Type B pancreatic cell (in vitro differentiated cells): ENCODE measurements around the gene ALOX5. TPM values are rescaled to one million over a fixed set of nuclear protein-coding genes. Genes with fewer than 3 reads are reported as not detected.

Experiments used
- DNase-seq: peaks from one replicate; pipeline ENCODE4 v3.0.0; 2021; ENCODE audit warnings: mixed read lengths; ENCODE audit not compliant: unreplicated experiment; ENCODE audit errors: extremely low spot score
- H3K27ac Mint-ChIP-seq: 2 replicates; pipeline ENCODE4 v1.8.0; 2021; ENCODE audit warnings: mild to moderate bottlenecking, mixed read lengths
- H3K27me3 Mint-ChIP-seq: 2 replicates; pipeline ENCODE4 v1.8.0; 2021; ENCODE audit warnings: mixed read lengths
- H3K36me3 Mint-ChIP-seq: 2 replicates; pipeline ENCODE4 v1.8.0; 2021; ENCODE audit warnings: mixed read lengths
- H3K4me1 Mint-ChIP-seq: one replicate; pipeline ENCODE4 v1.8.0; 2021; ENCODE audit warnings: mixed read lengths; ENCODE audit not compliant: unreplicated experiment
- H3K4me3 Mint-ChIP-seq: 2 replicates; pipeline ENCODE4 v1.8.0; 2021; ENCODE audit warnings: mild to moderate bottlenecking, mixed read lengths
- H3K9me3 Mint-ChIP-seq: 2 replicates; pipeline ENCODE4 v1.8.0; 2021; ENCODE audit warnings: mixed read lengths
- CTCF ChIP-seq: fragments of 200-600 bp; sonication (generic); conservative IDR thresholded peaks from 2 replicates; pipeline ENCODE4 v1.5.0; 2021; ENCODE audit warnings: antibody characterized with exemption, mild to moderate bottlenecking
- total RNA-seq: library from RNA; stranded (reverse); gene quantifications from 2 replicates; pipeline ENCODE4 v1.2.1, GENCODE V29; 2021; ENCODE audit warnings: low replicate concordance

Gene ALOX5
- total RNA-seq, 1 donor from 2014 or later: 7.9 TPM

- no peak for TF ChIP-seq CTCF
- Mint-ChIP-seq H3K4me3 (no peak overlapping the region), H3K9me3 (no peaks in the 10 kb centered on the region), H3K36me3 (no peaks in the 10 kb centered on the region), H3K4me1 (peaks cover under 1% of the 10 kb centered on the region), H3K27me3 (peaks cover under 1% of the 10 kb centered on the region), H3K27ac (no peak overlapping the region)
- no peak for DNase-seq
Measured at GRCh38 chr10:45424668-45425404, 50.8 kb downstream of the ALOX5 start.

GRCh38 chr10:45425621-45426563, 51.9 kb downstream of the ALOX5 start:
- Mint-ChIP-seq H3K9me3 (no peaks in the 10 kb centered on the region), H3K27me3 (no peaks in the 10 kb centered on the region), H3K4me1 (no peaks in the 10 kb centered on the region), H3K27ac (no peak overlapping the region), H3K36me3 (no peaks in the 10 kb centered on the region), H3K4me3 (no peak overlapping the region)
- TF ChIP-seq CTCF: no peak
- DNase-seq: no peak

- H3K9me3 Mint-ChIP-seq: no peaks in the 10 kb centered on the region
- H3K27me3 Mint-ChIP-seq: no peaks in the 10 kb centered on the region
- H3K36me3 Mint-ChIP-seq: no peaks in the 10 kb centered on the region
- H3K4me1 Mint-ChIP-seq: no peaks in the 10 kb centered on the region
- no peak overlapping the region for H3K27ac Mint-ChIP-seq
- TF ChIP-seq CTCF: no peak
- no peak for DNase-seq
- no peak overlapping the region for H3K4me3 Mint-ChIP-seq
Measured at GRCh38 chr10:45427262-45427969, 53.4 kb downstream of the ALOX5 start.

GRCh38 chr10:45427970-45428366, 54.0 kb downstream of the ALOX5 start:
- no peak for TF ChIP-seq CTCF
- Mint-ChIP-seq H3K9me3 (no peaks in the 10 kb centered on the region), H3K27me3 (no peaks in the 10 kb centered on the region), H3K36me3 (no peaks in the 10 kb centered on the region), H3K27ac (no peak overlapping the region), H3K4me1 (no peaks in the 10 kb centered on the region), H3K4me3 (no peak overlapping the region)
- no peak for DNase-seq

GRCh38 chr10:45428611-45429510, 54.8 kb downstream of the ALOX5 start:
- TF ChIP-seq CTCF: no peak
- Mint-ChIP-seq H3K36me3 (no peaks in the 10 kb centered on the region), H3K27ac (no peak overlapping the region), H3K27me3 (no peaks in the 10 kb centered on the region), H3K4me3 (no peak overlapping the region), H3K9me3 (no peaks in the 10 kb centered on the region), H3K4me1 (peaks cover 5% of the 10 kb centered on the region)
- no peak for DNase-seq
